ENCODE measurements around the gene KLF5.

Gene KLF5

DNA sequence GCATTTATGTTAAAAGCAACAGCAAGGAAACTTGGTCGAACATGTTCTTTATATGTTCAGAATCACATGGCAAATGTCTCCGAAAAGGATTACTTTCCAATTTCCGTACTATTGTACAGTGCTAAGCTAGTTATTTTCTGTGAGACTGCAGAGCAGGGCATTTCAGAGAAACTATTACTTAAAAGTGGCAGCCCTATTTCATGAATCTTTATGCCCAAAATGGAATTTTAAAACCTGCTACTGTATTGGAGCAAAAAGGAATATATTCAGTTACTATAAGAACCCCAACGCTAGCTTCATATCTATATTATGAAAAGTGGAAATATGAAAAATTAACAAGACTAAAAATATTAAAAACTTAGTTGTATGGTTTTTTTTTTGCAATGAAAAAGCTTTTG is 2.2 kb upstream of the KLF5 start:
- TF ChIP-seq, protein P1, sequence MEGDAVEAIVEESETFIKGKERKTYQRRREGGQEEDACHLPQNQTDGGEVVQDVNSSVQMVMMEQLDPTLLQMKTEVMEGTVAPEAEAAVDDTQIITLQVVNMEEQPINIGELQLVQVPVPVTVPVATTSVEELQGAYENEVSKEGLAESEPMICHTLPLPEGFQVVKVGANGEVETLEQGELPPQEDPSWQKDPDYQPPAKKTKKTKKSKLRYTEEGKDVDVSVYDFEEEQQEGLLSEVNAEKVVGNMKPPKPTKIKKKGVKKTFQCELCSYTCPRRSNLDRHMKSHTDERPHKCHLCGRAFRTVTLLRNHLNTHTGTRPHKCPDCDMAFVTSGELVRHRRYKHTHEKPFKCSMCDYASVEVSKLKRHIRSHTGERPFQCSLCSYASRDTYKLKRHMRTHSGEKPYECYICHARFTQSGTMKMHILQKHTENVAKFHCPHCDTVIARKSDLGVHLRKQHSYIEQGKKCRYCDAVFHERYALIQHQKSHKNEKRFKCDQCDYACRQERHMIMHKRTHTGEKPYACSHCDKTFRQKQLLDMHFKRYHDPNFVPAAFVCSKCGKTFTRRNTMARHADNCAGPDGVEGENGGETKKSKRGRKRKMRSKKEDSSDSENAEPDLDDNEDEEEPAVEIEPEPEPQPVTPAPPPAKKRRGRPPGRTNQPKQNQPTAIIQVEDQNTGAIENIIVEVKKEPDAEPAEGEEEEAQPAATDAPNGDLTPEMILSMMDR (IDR thresholded peaks at IDR 0.05; ENCODE audit: low read depth, low read length, missing control alignments) = no peak
- in situ Hi-C loops (cut with HindIII; ENCODE audit: low pct_ligation_motif_present, low sequenced_read_pairs) = no loop called here
- no peak overlapping the region for H3K27ac ChIP-seq

DNA sequence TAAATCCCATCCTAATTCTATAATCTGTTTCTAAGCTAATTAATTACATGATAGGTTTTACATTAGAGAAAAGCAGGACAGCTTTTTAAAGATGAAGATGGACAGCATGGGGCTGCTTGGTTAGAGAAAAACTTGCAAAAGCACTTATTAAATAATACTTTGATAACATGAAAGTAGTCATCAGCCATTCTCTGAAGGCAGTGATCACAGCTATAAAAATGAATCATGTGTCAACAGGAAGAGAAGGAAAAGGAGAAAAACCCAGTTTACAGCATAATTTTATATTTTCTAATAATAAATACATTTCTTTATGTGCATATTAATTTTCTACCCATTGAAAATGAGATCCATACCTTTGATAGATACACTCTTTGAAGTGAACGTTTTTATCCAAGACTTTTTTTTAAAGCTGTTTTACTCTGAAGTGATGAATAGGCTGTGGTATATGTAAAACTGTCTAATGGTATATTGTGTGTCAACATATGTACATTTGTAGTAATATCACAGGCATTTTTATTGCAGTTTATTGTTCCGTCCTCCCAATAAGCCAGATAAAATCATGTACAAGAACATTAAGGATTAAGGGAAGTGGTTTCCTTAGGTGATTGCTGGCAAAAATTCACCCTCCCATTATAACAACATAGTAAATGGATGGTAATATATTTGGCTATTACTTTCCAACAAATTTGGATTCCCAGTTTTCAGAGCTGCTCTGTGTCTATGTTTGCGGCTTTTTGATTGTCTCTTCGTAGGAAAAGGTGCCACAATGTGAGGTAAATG is 1.3 kb upstream of the KLF5 start:
- TF ChIP-seq, protein P1 (IDR thresholded peaks at IDR 0.05; ENCODE audit: low read depth, low read length, missing control alignments) = no peak
- no peaks in the 10 kb centered on the region for H3K27me3 ChIP-seq (replicated peaks)

More for the DNA sequence above, 2.2 kb upstream of the KLF5 start:
- no peaks in the 10 kb centered on the region for H3K36me3 ChIP-seq (replicated peaks)
- no peak overlapping the region for H3K4me3 ChIP-seq (ENCODE audit: low read depth, low read length)
- no peak for DNase-seq
- H3K27me3 ChIP-seq (replicated peaks) = no peaks in the 10 kb centered on the region

DNA sequence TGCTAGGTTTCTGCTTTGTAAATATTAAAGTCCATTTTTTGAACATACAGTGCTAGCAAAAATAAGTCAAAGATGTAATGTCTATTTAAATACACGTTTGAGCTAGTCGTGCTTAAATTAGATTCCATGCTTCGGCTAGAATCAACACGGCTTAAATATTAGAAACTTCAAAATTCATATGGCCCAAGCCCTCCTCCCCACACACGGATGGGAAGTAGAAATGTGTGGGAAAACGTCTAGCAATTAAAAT is 816 bp upstream of the KLF5 start:
- Histone ChIP-seq H3K36me3 (replicated peaks) (no peaks in the 10 kb centered on the region), H3K4me3 (ENCODE audit: low read depth, low read length) (no peak overlapping the region), H3K27me3 (replicated peaks) (no peaks in the 10 kb centered on the region), H3K27ac (no peak overlapping the region)
- in situ Hi-C loops (cut with HindIII; ENCODE audit: low pct_ligation_motif_present, low sequenced_read_pairs) = no loop called here
- TF ChIP-seq, protein P1 (IDR thresholded peaks at IDR 0.05; ENCODE audit: low read depth, low read length, missing control alignments) = no peak
- no peak for DNase-seq

More for the DNA sequence above, 1.3 kb upstream of the KLF5 start:
- no peak overlapping the region for H3K27ac ChIP-seq
- no peak for DNase-seq
- no peaks in the 10 kb centered on the region for H3K36me3 ChIP-seq (replicated peaks)
- in situ Hi-C loops (cut with HindIII; ENCODE audit: low pct_ligation_motif_present, low sequenced_read_pairs) = no loop called here
- H3K4me3 ChIP-seq (ENCODE audit: low read depth, low read length) = no peak overlapping the region

DNA sequence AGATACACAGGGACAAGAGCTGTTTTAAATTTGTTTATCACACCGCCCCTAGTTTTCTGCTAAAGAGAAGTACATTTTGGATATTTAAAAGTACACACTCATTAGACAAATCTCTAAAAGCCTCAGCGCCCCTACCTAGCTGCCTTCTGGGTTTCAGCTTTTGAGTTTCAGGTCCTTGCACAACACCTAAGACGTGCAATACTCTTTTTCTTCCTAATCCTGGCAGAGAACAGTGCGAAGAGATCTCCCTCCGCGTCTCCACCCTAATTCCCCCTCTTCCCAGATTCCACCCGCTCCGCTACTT is 421 bp upstream of the KLF5 start:
- DNase-seq = no peak
- in situ Hi-C loops (cut with HindIII; ENCODE audit: low pct_ligation_motif_present, low sequenced_read_pairs) = no loop called here
- Histone ChIP-seq H3K4me3 (ENCODE audit: low read depth, low read length) (peak overlapping the region; percentile 69), H3K27ac (no peak overlapping the region), H3K36me3 (replicated peaks) (no peaks in the 10 kb centered on the region), H3K27me3 (replicated peaks) (no peaks in the 10 kb centered on the region)
- TF ChIP-seq, protein P1 (IDR thresholded peaks at IDR 0.05; ENCODE audit: low read depth, low read length, missing control alignments) = no peak

DNA sequence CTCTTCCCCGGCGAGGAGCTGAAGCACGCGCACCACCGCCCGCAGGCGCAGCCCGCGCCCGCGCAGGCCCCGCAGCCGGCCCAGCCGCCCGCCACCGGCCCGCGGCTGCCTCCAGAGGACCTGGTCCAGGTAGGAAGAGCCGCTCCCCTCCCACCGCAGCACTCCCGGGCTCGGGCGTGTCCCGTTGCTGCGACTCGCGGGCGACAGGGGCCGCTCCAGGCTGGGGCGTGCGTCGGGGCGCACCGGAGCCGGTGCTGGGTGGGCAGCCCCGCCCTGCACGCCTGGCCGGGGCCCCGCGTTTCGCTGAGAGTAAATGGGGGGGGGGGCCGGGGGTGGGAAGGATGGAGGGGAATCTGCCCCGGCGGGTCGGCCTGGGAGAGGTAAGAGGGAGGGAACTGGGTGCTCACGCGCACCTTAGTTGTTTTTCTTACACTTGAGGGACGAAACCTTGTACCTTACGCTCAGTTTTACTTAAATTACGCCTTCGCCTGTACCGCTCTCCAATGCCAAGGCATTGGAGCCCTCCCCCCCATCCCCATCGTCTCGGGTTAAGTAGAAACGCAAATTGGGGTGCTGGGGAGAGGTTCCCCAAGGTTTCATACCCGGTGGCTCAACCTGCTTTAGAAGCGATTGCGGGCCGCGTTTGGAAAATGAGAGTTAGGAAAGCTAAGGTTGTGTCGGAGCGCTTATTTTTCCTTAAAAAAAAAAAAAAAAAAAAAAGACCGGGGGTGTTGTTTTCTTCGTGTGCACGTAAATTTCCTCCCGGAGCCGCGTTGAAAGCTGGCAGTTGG is 850 bp downstream of the KLF5 start:
- TF ChIP-seq, protein P1 (IDR thresholded peaks at IDR 0.05; ENCODE audit: low read depth, low read length, missing control alignments) = no peak
- Histone ChIP-seq H3K27ac (no peak overlapping the region), H3K27me3 (replicated peaks) (no peaks in the 10 kb centered on the region), H3K4me3 (ENCODE audit: low read depth, low read length) (peak overlapping the region; percentile 69), H3K36me3 (replicated peaks) (no peaks in the 10 kb centered on the region)
- no peak for DNase-seq
- in situ Hi-C loops (cut with HindIII; ENCODE audit: low pct_ligation_motif_present, low sequenced_read_pairs) = no loop called here

Measured in brain microvascular endothelial cell (primary cell).